Activated CD4-positive, alpha-beta T cell treated with anti-CD3 and anti-CD28 coated beads, Interleukin-2, Interleukin-4, amounts not matched to agents 100 ng/mL and 50 ng/mL, durations not matched to agents 16 hours and 8 hours (primary cell): Measurements from ENCODE around the gene RNASE3.
"Not testable (repeated sequence)": the region's sequence is repeated elsewhere in the genome, so short reads cannot be mapped to it uniquely, and the experiment has no call there.

Source experiments
- DNase-seq: peaks from one replicate; pipeline ENCODE4 v3.0.0-alpha.2; 2020; ENCODE audit warnings: low spot score

Gene RNASE3

GRCh38 chr14:20919038-20919756 is 28.0 kb downstream of the RNASE3 start:
- not testable (repeated sequence) for DNase-seq

GRCh38 chr14:20923766-20924297 is 32.6 kb downstream of the RNASE3 start:
- DNase-seq, result not testable (repeated sequence)

GRCh38 chr14:20934148-20934762 is 43.1 kb downstream of the RNASE3 start:
- peak; percentile 23 for DNase-seq

GRCh38 chr14:20935303-20935984 is 44.3 kb downstream of the RNASE3 start:
- DNase-seq, result no peak
